Measurements from ENCODE around the gene FUT7.

- TF ChIP-seq RAD21 (IDR thresholded peaks at IDR 0.05; ENCODE audit: low read depth) (no peak), TAF1 (IDR thresholded peaks at IDR 0.05; ENCODE audit: low read depth) (no peak)
Measured at GRCh38 chr9:137051145-137051724, 19.3 kb upstream of the FUT7 start.
